HG03097 (cell line): ENCODE results near the gene LMCD1.

ENCODE experiments used
- ATAC-seq: cut with Tn5 transposase; IDR thresholded peaks from one replicate; pipeline ENCODE4 v1.9.1; 2021; ENCODE audit not compliant: unreplicated experiment, low FRiP score

Gene LMCD1

DNA sequence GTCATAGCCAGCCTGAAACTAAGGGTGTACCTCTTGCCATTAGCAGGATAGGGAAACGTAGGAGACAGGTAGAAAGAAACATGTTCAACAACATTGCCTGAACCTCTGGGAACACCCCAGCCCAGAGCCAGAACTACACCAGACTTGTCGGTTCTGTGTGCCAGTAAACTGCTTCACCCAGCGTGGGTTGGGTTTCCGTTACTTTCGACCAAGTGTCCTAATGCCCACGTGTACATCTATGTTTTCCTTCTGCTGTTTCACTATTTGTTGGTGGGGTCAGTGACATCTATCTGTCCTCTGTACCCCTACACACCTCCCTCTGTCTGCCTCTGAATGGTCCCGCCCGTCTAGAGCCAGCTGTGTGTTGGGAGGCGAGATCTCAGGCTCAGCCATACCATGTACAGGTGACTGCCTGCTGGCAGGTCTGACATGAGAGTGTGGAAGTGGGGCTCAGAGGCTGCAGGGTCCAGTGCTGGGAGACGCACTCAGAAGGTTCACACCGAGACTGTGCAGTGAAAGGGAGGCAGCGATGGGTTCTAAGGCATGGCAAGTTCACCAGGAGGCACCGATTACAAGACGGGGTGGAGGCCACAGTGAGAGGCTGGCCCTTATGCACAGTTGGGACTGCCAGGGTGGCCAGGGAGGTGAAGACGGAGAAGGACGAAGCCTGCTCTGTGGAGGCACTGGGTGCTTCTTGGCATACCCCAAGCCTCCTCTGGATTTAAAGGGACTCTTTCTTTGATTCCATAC is 106.6 kb downstream of the LMCD1 start:
- ATAC-seq = no peak

DNA sequence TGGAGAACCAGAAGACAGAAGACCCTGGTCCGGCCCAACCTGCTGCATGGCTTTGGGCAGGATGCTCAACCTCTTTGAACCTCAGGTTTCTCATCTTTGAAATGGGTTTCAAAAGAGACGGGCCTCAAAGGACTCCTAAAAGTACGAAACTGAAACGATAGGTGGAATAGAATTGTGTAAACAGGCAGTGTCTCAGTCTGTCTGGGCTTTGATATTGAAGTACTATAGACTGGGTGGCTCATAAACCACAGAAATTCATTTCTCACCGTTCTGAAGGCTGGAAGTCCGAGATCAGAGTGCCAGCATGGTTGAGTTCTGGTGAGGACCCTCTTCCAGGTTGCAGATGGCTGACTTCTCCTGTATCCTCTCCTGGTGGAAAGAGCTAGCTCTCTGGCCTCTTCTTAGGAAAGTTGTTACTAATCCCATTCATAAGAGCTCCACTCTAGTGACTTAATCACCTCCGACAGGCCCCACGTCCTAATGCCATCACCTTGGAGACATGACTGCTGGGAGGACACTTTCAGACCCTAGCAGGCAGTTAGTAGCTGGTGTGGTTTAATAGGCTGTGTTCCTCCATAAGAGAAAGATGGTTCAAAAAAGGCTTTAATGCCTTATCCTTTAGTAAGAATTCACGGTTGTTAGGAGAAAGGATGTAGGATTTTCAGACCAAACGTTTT is 107.3 kb downstream of the LMCD1 start:
- ATAC-seq = no peak

DNA sequence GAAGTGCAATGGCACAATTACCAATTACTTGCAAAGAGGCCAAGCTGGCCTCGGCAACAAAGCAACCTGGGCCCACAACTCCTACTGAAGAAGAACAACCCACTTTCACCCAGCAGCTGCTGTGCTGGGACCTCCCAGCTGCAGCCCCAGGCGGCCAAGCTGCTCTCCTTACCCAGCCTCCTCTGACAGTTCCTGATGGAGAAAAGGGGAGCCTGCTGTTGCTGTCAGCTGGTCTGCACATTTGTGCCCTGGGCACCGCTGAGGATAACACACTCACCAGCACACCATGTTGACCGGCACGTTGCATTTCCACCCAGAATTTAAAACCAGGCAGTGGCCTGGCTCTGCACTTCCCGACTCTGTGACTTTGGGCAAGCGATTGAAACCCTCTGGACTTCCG is 109.3 kb downstream of the LMCD1 start:
- no peak for ATAC-seq

DNA sequence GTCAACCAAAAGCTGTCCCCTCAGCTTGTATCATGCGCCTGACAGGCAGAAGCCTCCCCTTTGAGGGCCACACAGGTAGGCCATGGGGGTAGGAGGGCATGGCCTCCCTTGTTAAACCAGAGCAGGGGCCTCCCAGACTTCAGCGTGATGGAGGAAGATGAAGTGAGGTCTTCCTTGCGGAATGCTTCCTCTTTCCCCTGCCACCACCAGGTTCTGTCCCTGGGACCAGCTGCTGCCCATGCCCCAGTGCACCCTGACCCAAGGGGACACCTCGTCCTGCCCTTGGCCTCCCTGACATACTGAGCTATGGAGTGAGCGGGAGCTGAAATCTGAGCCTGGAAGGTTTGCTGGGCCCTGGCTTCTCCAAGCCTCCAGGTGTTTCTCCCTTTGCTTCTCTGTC is 116.3 kb downstream of the LMCD1 start:
- ATAC-seq = no peak

DNA sequence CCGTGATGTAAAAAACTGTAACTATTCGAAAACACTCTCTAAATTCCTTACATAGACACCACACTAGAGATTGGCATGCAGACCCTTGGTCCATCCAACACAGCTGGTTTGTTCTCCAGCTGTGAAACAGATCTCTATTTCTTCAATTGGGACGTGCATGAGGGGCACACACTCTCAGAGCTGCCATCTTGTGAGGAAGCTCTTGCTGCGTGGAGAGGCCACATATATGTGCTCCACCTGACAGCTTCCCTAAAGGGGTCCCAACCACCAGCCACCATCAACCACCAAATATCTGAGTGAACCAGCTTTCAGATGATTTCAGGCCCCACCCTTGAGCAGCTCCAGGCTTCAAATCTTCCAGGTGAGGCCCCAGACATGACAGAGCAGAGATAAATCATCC is 117.3 kb downstream of the LMCD1 start:
- no peak for ATAC-seq

DNA sequence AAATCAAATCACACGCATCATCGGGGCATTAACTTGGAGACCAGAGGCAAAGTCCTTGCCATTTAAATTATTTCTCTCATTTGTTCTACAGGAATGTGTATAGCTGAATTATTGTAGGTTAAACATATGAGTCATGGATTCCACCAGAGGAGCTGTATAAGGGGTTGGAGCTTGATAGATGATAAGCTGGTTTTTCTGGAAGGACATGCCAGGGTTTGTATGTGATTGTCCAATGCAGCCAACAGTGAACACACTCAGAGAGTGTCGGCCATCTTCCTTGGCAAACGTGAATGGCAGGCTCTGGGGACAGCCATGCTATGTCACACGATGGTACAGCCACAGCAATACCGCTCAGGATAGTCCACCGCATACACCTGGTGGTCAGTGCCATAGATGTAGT is 117.9 kb downstream of the LMCD1 start:
- no peak for ATAC-seq

DNA sequence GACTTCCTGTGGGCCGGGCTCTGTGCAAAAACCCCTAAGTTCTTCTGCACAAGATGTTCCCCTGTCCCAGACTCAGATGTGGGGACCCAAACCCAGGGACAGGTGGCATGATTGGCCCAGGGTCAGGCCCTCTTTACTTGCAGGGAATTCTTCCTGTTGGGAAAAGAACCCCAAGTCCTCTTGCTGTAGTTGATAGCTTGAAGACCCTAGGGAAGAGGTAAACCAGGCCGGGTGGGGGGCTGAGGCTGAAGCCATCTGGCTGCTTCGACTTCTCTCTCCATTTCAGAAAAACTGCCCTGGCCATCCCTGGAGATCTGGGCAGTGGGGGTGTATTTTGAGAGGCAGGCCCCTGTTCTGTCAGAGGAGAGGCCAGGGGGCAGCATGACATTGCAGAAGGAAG is 119.5 kb downstream of the LMCD1 start:
- no peak for ATAC-seq

- no peak for ATAC-seq
These were observed 120.2 kb downstream of the LMCD1 start for GRCh38 chr3:8621872-8622271.

DNA sequence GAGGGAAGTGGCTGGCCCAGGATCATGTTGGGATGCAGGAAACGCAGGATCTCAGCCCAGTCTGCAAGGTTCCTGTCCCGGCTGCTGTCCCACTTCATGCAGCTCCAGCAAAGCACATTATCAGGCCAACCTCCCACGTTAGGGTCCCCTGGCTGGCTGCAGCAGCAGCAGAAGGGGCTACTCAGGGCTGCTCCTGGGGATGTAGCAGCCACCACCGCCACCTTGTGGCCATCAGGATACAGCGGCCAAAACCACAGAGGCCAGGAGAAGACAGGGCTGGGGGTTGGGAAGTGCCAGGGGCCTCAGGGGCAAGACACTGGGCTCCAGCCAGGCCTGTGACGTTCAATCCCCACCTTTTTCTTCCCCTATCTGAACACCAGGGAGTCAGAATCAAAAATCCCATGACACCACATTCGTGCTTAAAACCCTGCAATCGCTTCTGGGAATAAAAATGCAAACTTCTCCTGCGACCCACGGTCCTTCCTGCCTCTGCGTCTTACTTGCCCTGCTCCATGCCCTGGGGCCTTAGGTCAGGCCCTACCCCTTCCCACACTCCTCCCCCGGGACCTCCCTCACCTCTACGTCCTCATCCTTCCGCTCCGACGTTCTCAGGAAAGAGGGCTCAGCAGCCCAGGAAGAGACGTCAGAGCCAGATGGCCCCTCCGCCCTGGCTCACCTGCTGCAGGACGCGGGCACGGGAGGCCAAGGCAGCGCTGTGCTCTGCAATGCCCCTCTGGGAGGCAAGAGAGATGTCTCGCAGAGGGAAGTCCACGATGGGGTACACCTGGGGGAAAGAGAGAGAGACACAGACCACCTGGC is 121.5 kb downstream of the LMCD1 start:
- ATAC-seq = no peak

DNA sequence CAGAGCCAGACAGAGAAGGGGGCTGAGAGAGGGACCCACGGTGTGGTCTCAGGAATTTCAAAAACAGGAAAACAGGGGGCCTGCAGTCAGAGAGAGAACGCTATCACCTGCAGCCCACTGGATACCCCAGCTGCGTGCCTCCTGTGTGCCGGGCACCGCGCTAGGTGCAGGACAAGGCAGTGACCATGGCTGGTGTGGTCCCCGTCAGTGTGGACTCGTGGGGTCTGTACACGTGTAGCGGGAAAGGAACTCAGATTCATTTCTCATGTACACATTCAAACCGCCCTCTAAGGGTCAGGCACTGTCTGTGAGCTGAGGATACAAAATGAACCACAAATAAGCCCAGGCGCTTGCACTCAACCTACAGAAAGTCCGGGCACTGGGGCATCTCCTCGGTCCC is 122.1 kb downstream of the LMCD1 start:
- ATAC-seq = no peak
